SK-N-SH (cell line): Measurements from ENCODE around the gene KRT17. TPM values are rescaled to one million over a fixed set of nuclear protein-coding genes. Genes with fewer than 3 reads are reported as not detected.

Experiments
- CTCF ChIA-PET: fragments of 300-600, 350-600 bp; formaldehyde crosslinking; extraction: SDS; loops from one replicate; lab custom pipeline; 2021; lab: Yijun Ruan, JAX
- POLR2A ChIA-PET: fragments of 350-600 bp; sonication (Branson Sonifier 250); formaldehyde crosslinking; extraction: SDS; loops from one replicate; lab custom pipeline; 2020; ENCODE audit warnings: antibody characterized with exemption, inconsistent platforms; lab: Yijun Ruan, JAX
- DNase-seq: peaks from one replicate; pipeline ENCODE4 v3.0.0; 2012
- H2AFZ ChIP-seq: fragments of 200-600 bp; sonication (generic); 2 replicates; pipeline ENCODE4 v1.8.1; 2016; ENCODE audit warnings: antibody characterized with exemption, mild to moderate bottlenecking, low read depth
- H3F3A ChIP-seq: fragments of 200-600 bp; sonication (generic); replicated peaks from 2 replicates; pipeline ENCODE3; 2016; ENCODE audit warnings: antibody characterized with exemption, mild to moderate bottlenecking; ENCODE audit not compliant: insufficient read depth
- H3K27ac ChIP-seq, 2 experiments: fragments of 200-500 bp in 1 of 2; fragments of 200-600 bp in 1 of 2; sonication (Bioruptor generic) in 1 of 2; sonication (generic), shearing (Covaris generic) in 1 of 2; 2 replicates each; pipeline versions ENCODE4 v1.5.1 to v1.6.1; 2014 to 2016; ENCODE audit warnings: low read depth in 2 of 2, inconsistent platforms in 1 of 2, low read length in 1 of 2, mild to moderate bottlenecking in 1 of 2, mixed read lengths in 1 of 2
- H3K27me3 ChIP-seq: fragments of 200-600 bp; sonication (generic), shearing (Covaris generic); 2 replicates; pipeline ENCODE4 v1.6.1; 2016; ENCODE audit warnings: mixed run types; ENCODE audit not compliant: insufficient read depth
- H3K36me3 ChIP-seq, 2 experiments: fragments of 200-500 bp in 1 of 2; fragments of 200-600 bp in 1 of 2; sonication (Bioruptor generic) in 1 of 2; sonication (generic) in 1 of 2; replicated peaks in 1 of 2; 2 replicates each; pipeline versions ENCODE3 to v1.5.1; 2014 to 2016; ENCODE audit warnings: low read length in 1 of 2, mild to moderate bottlenecking in 1 of 2; ENCODE audit not compliant: insufficient read depth in 2 of 2, control insufficient read depth in 1 of 2
- H3K4me1 ChIP-seq, 2 experiments: fragments of 200-500 bp in 1 of 2; fragments of 200-600 bp in 1 of 2; sonication (Bioruptor generic) in 1 of 2; sonication (generic), shearing (Covaris generic) in 1 of 2; 2 replicates each; pipeline versions ENCODE4 v1.5.1 to v1.6.1; 2014 to 2016; ENCODE audit warnings: low read depth in 1 of 2, low read length in 1 of 2, mixed run types in 1 of 2; ENCODE audit not compliant: insufficient read depth in 2 of 2, control insufficient read depth in 1 of 2
- H3K4me2 ChIP-seq: fragments of 200-600 bp; sonication (generic), shearing (Covaris generic); 2 replicates; pipeline ENCODE4 v1.6.1; 2017; ENCODE audit warnings: mixed run types
- H3K4me3 ChIP-seq, 2 experiments: fragments of 200-500 bp in 1 of 2; fragments of 200-600 bp in 1 of 2; sonication (Bioruptor generic) in 1 of 2; sonication (generic), shearing (Covaris generic) in 1 of 2; 2 replicates each; pipeline versions ENCODE4 v1.5.1 to v1.8.1; 2014 to 2016; ENCODE audit warnings: low read depth in 2 of 2, inconsistent platforms in 1 of 2, low read length in 1 of 2, mild to moderate bottlenecking in 1 of 2, mixed read lengths in 1 of 2, moderate library complexity in 1 of 2
- H3K79me2 ChIP-seq: fragments of 200-600 bp; sonication (generic); 2 replicates; pipeline ENCODE4 v1.8.1; 2017; ENCODE audit warnings: mild to moderate bottlenecking; ENCODE audit not compliant: insufficient read depth
- H3K9ac ChIP-seq: fragments of 200-600 bp; sonication (generic); 2 replicates; pipeline ENCODE4 v1.6.1; 2017; ENCODE audit warnings: mixed run types
- H3K9me2 ChIP-seq: fragments of 200-600 bp; sonication (generic); 2 replicates; pipeline ENCODE4 v1.6.1; 2017; ENCODE audit warnings: mixed run types
- H3K9me3 ChIP-seq: fragments of 200-600 bp; sonication (generic); 2 replicates; pipeline ENCODE4 v1.6.1; 2017; ENCODE audit warnings: mixed run types, mild to moderate bottlenecking, moderate library complexity
- H4K20me1 ChIP-seq: fragments of 200-600 bp; sonication (generic); 2 replicates; pipeline ENCODE4 v1.6.1; 2017; ENCODE audit warnings: mild to moderate bottlenecking, mixed run types; ENCODE audit not compliant: insufficient read depth
- CHD2 ChIP-seq: fragments of 150-350 bp; IDR thresholded peaks from 2 replicates; pipeline ENCODE4 v1.6.1; 2018; ENCODE audit warnings: low read length; ENCODE audit not compliant: partially characterized antibody
- CTCF ChIP-seq: fragments of 200-600 bp; sonication (generic); IDR thresholded peaks from 2 replicates; pipeline ENCODE4 v1.6.1; 2017; ENCODE audit warnings: antibody characterized with exemption, mild to moderate bottlenecking, moderate library complexity
- EP300 ChIP-seq, 2 experiments: IDR thresholded peaks; 2 replicates each; pipeline versions ENCODE4 v1.4.0 to v1.6.1; 2012; ENCODE audit warnings: borderline replicate concordance in 1 of 2, low read depth in 1 of 2, low read length in 1 of 2
- EZH2phosphoT487 ChIP-seq: fragments of 200-600 bp; sonication (generic); IDR thresholded peaks from 2 replicates; pipeline ENCODE4 v1.6.1; 2017; ENCODE audit warnings: low read depth, mixed run types, mild to moderate bottlenecking, antibody characterized with exemption, moderate library complexity, borderline replicate concordance
- FOXJ3 ChIP-seq: sonication (generic); formaldehyde crosslinking; IDR thresholded peaks from 2 replicates; pipeline ENCODE4 v1.5.1; 2020; ENCODE audit warnings: mild to moderate bottlenecking, missing genetic modification reagents
- GATA2 ChIP-seq: sonication (generic); formaldehyde crosslinking; IDR thresholded peaks from 2 replicates; pipeline ENCODE4 v1.5.0; 2020; ENCODE audit warnings: mild to moderate bottlenecking, missing genetic modification reagents
- IRF3 ChIP-seq: fragments of 150-350 bp; IDR thresholded peaks from 2 replicates; pipeline ENCODE4 v1.6.1; 2016; ENCODE audit warnings: mild to moderate bottlenecking, low read depth, low read length
- JUND ChIP-seq: IDR thresholded peaks from 2 replicates; pipeline ENCODE4 v1.4.0; 2012
- MAX ChIP-seq: IDR thresholded peaks from 2 replicates; pipeline ENCODE4 v1.4.0; 2012; ENCODE audit warnings: low read depth
- MXI1 ChIP-seq: IDR thresholded peaks from 2 replicates; pipeline ENCODE4 v1.6.1; 2012; ENCODE audit warnings: mild to moderate bottlenecking, low read depth, low read length, improper control_type of control experiment
- NFIC ChIP-seq: IDR thresholded peaks from 2 replicates; pipeline ENCODE4 v1.4.0; 2012; ENCODE audit warnings: borderline replicate concordance
- NRF1 ChIP-seq: IDR thresholded peaks from 2 replicates; pipeline ENCODE4 v1.6.1; 2012; ENCODE audit warnings: low read depth, mild to moderate bottlenecking, low read length
- PBX3 ChIP-seq: IDR thresholded peaks from 2 replicates; pipeline ENCODE4; 2012
- POLR2AphosphoS5 ChIP-seq: IDR thresholded peaks from 2 replicates; pipeline ENCODE4 v1.6.1; 2012; ENCODE audit warnings: low read depth, low read length
- RXRA ChIP-seq: IDR thresholded peaks from 2 replicates; pipeline ENCODE4 v1.4.0; 2012; ENCODE audit warnings: low read depth, mild to moderate bottlenecking, borderline replicate concordance
- TAF1 ChIP-seq: IDR thresholded peaks from 2 replicates; pipeline ENCODE4 v1.6.1; 2012; ENCODE audit warnings: low read depth, mild to moderate bottlenecking, low read length, moderate library complexity, borderline replicate concordance
- TCF12 ChIP-seq: IDR thresholded peaks from 2 replicates; pipeline ENCODE4 v1.4.0; 2012
- TEAD4 ChIP-seq: IDR thresholded peaks from 2 replicates; pipeline ENCODE4 v1.4.0; 2012; ENCODE audit warnings: mild to moderate bottlenecking, borderline replicate concordance; ENCODE audit not compliant: insufficient read depth
- USF2 ChIP-seq: fragments of 150-350 bp; IDR thresholded peaks from 2 replicates; pipeline ENCODE4 v1.6.1; 2017; ENCODE audit warnings: antibody characterized with exemption, low read length, low read depth, borderline replicate concordance
- YY1 ChIP-seq: IDR thresholded peaks from 2 replicates; pipeline ENCODE4 v1.4.0; 2012; ENCODE audit warnings: low read depth, mild to moderate bottlenecking
- ZBTB33 ChIP-seq: IDR thresholded peaks from 2 replicates; pipeline ENCODE4 v1.4.0; 2012; ENCODE audit warnings: low read depth, borderline replicate concordance
- whole genome bisulfite sequencing: methylation state at CpG from one replicate; pipeline ENCODE4 v1.1.6; 2017; ENCODE audit warnings: low lambda C conversion rate; 5-methylcytosine and 5-hydroxymethylcytosine counted together
- polyA plus RNA-seq, 3 experiments: library from polyadenylated mRNA; depleted of rRNA; stranded (reverse); fragments of >200 nt; gene quantifications; 2 replicates each; pipeline ENCODE4 v1.2.3, GENCODE V29; 2012

KRT17 gene
- polyA plus RNA-seq, 1 of the 3 experiments (the other 2 are of a cell fraction): 0.39 TPM

- TF ChIP-seq CTCF (no peak), MXI1 (no peak), EP300 (IDR thresholded peaks at IDR 0.05; ENCODE audit: borderline replicate concordance in 1 of 2, low read depth in 1 of 2, low read length in 1 of 2) (no peak), TAF1 (no peak), NFIC (no peak), YY1 (no peak), ZBTB33 (no peak), USF2 (no peak), TEAD4 (no peak), POLR2AphosphoS5 (no peak), CHD2 (no peak), GATA2 (CRISPR knock-in tag) (no peak)
- TF ChIP-seq, all 33 proteins: peak for 0
Measured at GRCh38 chr17:41634639-41635038, 10.3 kb upstream of the KRT17 start (continued).

GRCh38 chr17:41633556-41634199 lies 9.3 kb upstream of the KRT17 start:
- Histone ChIP-seq H3K4me1 (peaks cover 0 to 22% of the 10 kb centered on the region in 2 experiments; a peak in 2 of 4 replicates), H3K4me2 (no peak overlapping the region), H3K4me3 (no peak overlapping the region), H2AFZ (no peak overlapping the region), H3K9ac (no peak overlapping the region), H3K79me2 (no peaks in the 10 kb centered on the region), H3F3A (no peaks in the 10 kb centered on the region), H3K9me2 (no peaks in the 10 kb centered on the region), H3K9me3 (no peaks in the 10 kb centered on the region), H3K27me3 (no peaks in the 10 kb centered on the region), H3K36me3 (no peaks in the 10 kb centered on the region), H4K20me1 (no peaks in the 10 kb centered on the region), H3K27ac (no peak overlapping the region; a peak in 1 of 4 replicates)
- no peak for DNase-seq
- ChIA-PET CTCF (interaction anchor here (4.7 to 7.3 kb wide), 2 partner anchors 15 to 83 kb away, joined by 45 to 79 read pairs; no protein-coding TSS in a partner anchor), POLR2A (no interaction called here)
- WGBS: 88% methylated on average over 6 of the region's 14 CpGs
- no peak for TF ChIP-seq PBX3
- no peak for TF ChIP-seq RXRA
- no peak for TF ChIP-seq NRF1
- TF ChIP-seq YY1: no peak
- no peak for TF ChIP-seq FOXJ3 (CRISPR knock-in tag)
- TF ChIP-seq ZBTB33: no peak
- TF ChIP-seq TAF1: no peak
- no peak for TF ChIP-seq EZH2phosphoT487
- no peak for TF ChIP-seq JUND
- TF ChIP-seq TCF12: no peak
- no peak for TF ChIP-seq CHD2
- no peak for TF ChIP-seq IRF3
- TF ChIP-seq MAX: no peak
